K562 (cell line): Measurements from ENCODE around the gene SRGN. TPM values are rescaled to one million over a fixed set of nuclear protein-coding genes. Genes with fewer than 3 reads are reported as not detected.

Source experiments
- BDP1 ChIP-seq: IDR thresholded peaks from 3 replicates; pipeline ENCODE4 v1.6.1; 2011; ENCODE audit not compliant: insufficient read length, insufficient read depth
- BHLHE40 ChIP-seq: IDR thresholded peaks from 2 replicates; pipeline ENCODE4 v1.6.1; 2011; ENCODE audit warnings: low read length, improper control_type of control experiment
- BRF1 ChIP-seq: IDR thresholded peaks from 3 replicates; pipeline ENCODE4 v1.6.1; 2011; ENCODE audit warnings: borderline replicate concordance, mild to moderate bottlenecking; ENCODE audit not compliant: insufficient read length; ENCODE audit errors: extremely low read depth
- HMBOX1 ChIP-seq: sonication (generic); IDR thresholded peaks from 2 replicates; pipeline ENCODE4 v1.6.1; 2016
- HOXB6 ChIP-seq: fragments of 250-450 bp; sonication (Bioruptor Pico); IDR thresholded peaks from 2 replicates; pipeline ENCODE4 v1.5.1; 2022; ENCODE audit warnings: mild to moderate bottlenecking, borderline replicate concordance
- MBD2 ChIP-seq: sonication (generic); IDR thresholded peaks from 2 replicates; pipeline ENCODE4 v1.6.1; 2016; ENCODE audit warnings: low read depth, borderline replicate concordance
- MYC ChIP-seq, 2 experiments: fragments of 250-450 bp in 1 of 2; sonication (Bioruptor Pico) in 1 of 2; IDR thresholded peaks; 2 replicates each; pipeline versions ENCODE4 v1.5.1 to v1.6.1; 2012 to 2021; ENCODE audit warnings: low read depth in 2 of 2, borderline replicate concordance in 1 of 2, improper control_type of control experiment in 1 of 2, low read length in 1 of 2, mild to moderate bottlenecking in 1 of 2, moderate library complexity in 1 of 2
- NCOA1 ChIP-seq: fragments of 450-650 bp; IDR thresholded peaks from 2 replicates; pipeline ENCODE4 v1.6.1; 2016; ENCODE audit warnings: low read depth
- OTX1 ChIP-seq: fragments of 450-650 bp; formaldehyde crosslinking; IDR thresholded peaks from 2 replicates; pipeline ENCODE4 v1.4.0; 2022; ENCODE audit warnings: mild to moderate bottlenecking
- PRPF4 ChIP-seq: fragments of 200-400 bp; formaldehyde crosslinking; IDR thresholded peaks from one replicate; pipeline ENCODE4 v1.6.1; 2017; ENCODE audit warnings: low read length, low read depth, mild to moderate bottlenecking; ENCODE audit not compliant: insufficient read depth, poor library complexity, severe bottlenecking
- RBFOX2 ChIP-seq: fragments of 200-400 bp; formaldehyde crosslinking; IDR thresholded peaks from 2 replicates; pipeline ENCODE4 v1.6.1; 2017; ENCODE audit warnings: low read depth, mild to moderate bottlenecking, low read length, moderate library complexity
- SMARCC2 ChIP-seq: fragments of 450-650 bp; IDR thresholded peaks from 2 replicates; pipeline ENCODE4 v1.6.1; 2017; ENCODE audit warnings: antibody characterized with exemption, moderate library complexity, mild to moderate bottlenecking, low read depth
- SP2 ChIP-seq: IDR thresholded peaks from 2 replicates; pipeline ENCODE4 v1.6.1; 2011; ENCODE audit warnings: mild to moderate bottlenecking, low read depth, low read length, moderate library complexity; ENCODE audit not compliant: poor library complexity, severe bottlenecking; ENCODE audit errors: extremely low read depth
- SREBF2 ChIP-seq: sonication (generic); formaldehyde crosslinking; IDR thresholded peaks from 2 replicates; pipeline ENCODE4 v1.4.0; 2020; ENCODE audit warnings: mild to moderate bottlenecking, missing genetic modification reagents
- TFAM ChIP-seq: fragments of 250-450 bp; sonication (Bioruptor Pico); conservative IDR thresholded peaks from 2 replicates; pipeline ENCODE4 v1.5.0; 2021; ENCODE audit warnings: mild to moderate bottlenecking, moderate library complexity
- THAP7 ChIP-seq: fragments of 250-450 bp; sonication (Bioruptor Pico); IDR thresholded peaks from 2 replicates; pipeline ENCODE4 v1.5.0; 2021
- THRAP3 ChIP-seq: fragments of 450-650 bp; IDR thresholded peaks from 2 replicates; pipeline ENCODE4 v1.6.1; 2016; ENCODE audit warnings: mild to moderate bottlenecking, inconsistent platforms, borderline replicate concordance
- ZBTB2 ChIP-seq: fragments of 450-650 bp; IDR thresholded peaks from 2 replicates; pipeline ENCODE4 v1.6.1; 2016; ENCODE audit warnings: antibody characterized with exemption
- ZFP1 ChIP-seq: fragments of 450-650 bp; formaldehyde crosslinking; IDR thresholded peaks from 2 replicates; pipeline ENCODE4 v1.4.0; 2020; ENCODE audit warnings: mild to moderate bottlenecking, mixed read lengths
- ZNF175 ChIP-seq: fragments of 200-800 bp; sonication (Bioruptor generic); IDR thresholded peaks from 2 replicates; pipeline ENCODE4 v1.6.1; 2016; ENCODE audit warnings: low read depth, mild to moderate bottlenecking, missing genetic modification characterization, missing compliant biosample characterization
- ZNF431 ChIP-seq: sonication (generic); formaldehyde crosslinking; IDR thresholded peaks from 2 replicates; pipeline ENCODE4 v1.8.0; 2022; ENCODE audit warnings: mild to moderate bottlenecking, missing genetic modification reagents
- polyA plus RNA-seq, 8 experiments: library from polyadenylated mRNA; depleted of rRNA in 4 of 8; stranded (reverse) in 5 of 8; unstranded in 3 of 8; fragments of >200 nt; fragmentation: Nextera tagmentation in 2 of 8; fragmentation: Illumina TruSeq in 1 of 8; extraction: Ambion mirVana in 2 of 8; extraction: Trizol in 1 of 8; gene quantifications; 2 replicates each; pipeline versions ENCODE4 v1.2.1 to v1.2.3, GENCODE V29; 2011 to 2014; ENCODE audit warnings: inconsistent platforms in 1 of 8, missing spikeins in 1 of 8
- total RNA-seq, 7 experiments: library from RNA; depleted of rRNA in 6 of 7; stranded (reverse); fragments of >200 nt in 6 of 7; fragmentation: Illumina TruSeq in 2 of 7; extraction: Trizol in 2 of 7; gene quantifications; 2 replicates each; pipeline versions ENCODE4 v1.2.1 to v1.2.3, GENCODE V29; 2011 to 2021; ENCODE audit warnings: low replicate concordance in 1 of 7

The SRGN gene
- total and polyA plus RNA-seq, 9 of the 15 experiments (the other 6 are each of a cell fraction or from before 2014, with no cell fraction given): 136 to 304 (median 180) TPM

- TF ChIP-seq HMBOX1 (no peak), OTX1 (peak; percentile 59; the same call in 1 of the 2 replicates), SREBF2 (CRISPR knock-in tag) (no peak), RBFOX2 (0 out of 2 replicates have a peak, but pooled peaks have one; percentile 44), ZBTB2 (peak; percentile 42; the same call in 1 of the 2 replicates), ZNF175 (0 out of 2 replicates have a peak, but pooled peaks have one; percentile 2), HOXB6 (CRISPR knock-in tag) (peak; percentile 42; the same call in 1 of the 2 replicates), PRPF4 (no peak), NCOA1 (peak; percentile 45; the same call in 1 of the 2 replicates), ZNF431 (CRISPR knock-in tag) (no peak), BRF1 (no peak), SMARCC2 (no peak), MBD2 (no peak), BHLHE40 (no peak), THRAP3 (no peak), MYC (IDR thresholded peaks at IDR 0.05; ENCODE audit: low read depth, low read length) (peak; percentile 48; the same call in 1 of the 2 replicates), MYC (CRISPR knock-in tag; IDR thresholded peaks at IDR 0.05; ENCODE audit: borderline replicate concordance, low read depth) (no peak), SP2 (no peak), ZFP1 (CRISPR knock-in tag) (no peak), TFAM (CRISPR knock-in tag) (no peak), BDP1 (no peak), THAP7 (CRISPR knock-in tag) (no peak)
Observed at GRCh38 chr10:69089638-69090599, 2.0 kb downstream of the SRGN start (continued).
